Panc1 (cell line): Measurements from ENCODE around the gene PTPRK. TPM values are rescaled to one million over a fixed set of nuclear protein-coding genes. Genes with fewer than 3 reads are reported as not detected.

Source experiments
- ATAC-seq: fragments of 200-7000 bp; cut with Tn5 transposase; 2 replicates; pipeline ENCODE4 v1.9.1; 2020; ENCODE audit warnings: mild to moderate bottlenecking, moderate library complexity
- BruUV-seq: library from RNA; stranded (reverse); fragments of 400-500 nt; replicated peaks from 2 replicates; lab custom pipeline; 2021; lab: Mats Ljungman, UMichigan
- CTCF ChIA-PET: fragments of 300-600 bp; sonication (Branson Sonifier 250); formaldehyde crosslinking; loops from one replicate; lab custom pipeline; 2022; ENCODE audit warnings: antibody characterized with exemption; lab: Charles Lee
- POLR2A ChIA-PET: fragments of 300-600 bp; sonication (Branson Sonifier 250); formaldehyde crosslinking; loops from one replicate; lab custom pipeline; 2022; ENCODE audit warnings: antibody characterized with exemption; lab: Charles Lee
- DNase-seq: peaks from one replicate; pipeline ENCODE4 v3.0.0-alpha.2; 2010; ENCODE audit warnings: low read depth, low spot score
- H3K27ac ChIP-seq: 2 replicates; pipeline ENCODE4 v1.5.1; 2011; ENCODE audit warnings: mild to moderate bottlenecking, low read length, inconsistent platforms
- H3K27me3 ChIP-seq: fragments of 200-500 bp; sonication (Bioruptor generic); 2 replicates; pipeline ENCODE4 v1.6.0; 2014; ENCODE audit warnings: low read length, inconsistent platforms; ENCODE audit not compliant: control insufficient read depth, insufficient read depth
- H3K36me3 ChIP-seq: fragments of 200-500 bp; sonication (Bioruptor generic); 2 replicates; pipeline ENCODE4 v1.5.1; 2014; ENCODE audit warnings: inconsistent platforms, mild to moderate bottlenecking, low read length, moderate library complexity; ENCODE audit not compliant: control insufficient read depth, insufficient read depth
- H3K4me1 ChIP-seq: 2 replicates; pipeline ENCODE4 v1.5.1; 2011; ENCODE audit warnings: inconsistent platforms, mild to moderate bottlenecking, low read length, moderate library complexity; ENCODE audit not compliant: control insufficient read depth, insufficient read depth
- H3K4me3 ChIP-seq, 2 experiments: 2 replicates each; pipeline ENCODE4 v1.5.1; 2011 to 2012; ENCODE audit warnings: low read depth in 2 of 2, low read length in 2 of 2, mild to moderate bottlenecking in 2 of 2, inconsistent platforms in 1 of 2, moderate library complexity in 1 of 2
- H3K9me3 ChIP-seq: fragments of 200-500 bp; sonication (Bioruptor generic); 2 replicates; pipeline ENCODE4 v1.5.1; 2014; ENCODE audit warnings: low read depth, mild to moderate bottlenecking, inconsistent platforms, low read length, moderate library complexity; ENCODE audit not compliant: control insufficient read depth, insufficient read depth
- CTCF ChIP-seq: fragments of 450-650 bp; IDR thresholded peaks from 2 replicates; pipeline ENCODE4 v1.5.1; 2017; ENCODE audit warnings: mild to moderate bottlenecking
- POLR2AphosphoS5 ChIP-seq: IDR thresholded peaks from 2 replicates; pipeline ENCODE4 v1.6.1; 2012; ENCODE audit warnings: mild to moderate bottlenecking, low read depth, low read length, moderate library complexity
- REST ChIP-seq, 2 experiments: IDR thresholded peaks; 2 replicates each; pipeline ENCODE4 v1.6.1; 2011 to 2012; ENCODE audit warnings: low read depth in 2 of 2, control low read depth in 1 of 2, low read length in 1 of 2, mild to moderate bottlenecking in 1 of 2, moderate library complexity in 1 of 2; ENCODE audit not compliant: insufficient read depth in 1 of 2
- SIN3A ChIP-seq: IDR thresholded peaks from 2 replicates; pipeline ENCODE4 v1.6.1; 2012; ENCODE audit warnings: low read depth, mild to moderate bottlenecking, low read length, moderate library complexity, borderline replicate concordance; ENCODE audit not compliant: insufficient read depth
- TCF7L2 ChIP-seq: IDR thresholded peaks from 2 replicates; pipeline ENCODE4 v1.6.1; 2011; ENCODE audit warnings: mild to moderate bottlenecking, low read depth, low read length, inconsistent platforms
- in situ Hi-C: cut with HindIII; loops from 2 replicates; pipeline ENCODE4 v1.10.0; 2016; ENCODE audit warnings: low sequenced_read_pairs, low pct_unique_long_range_greater_than_20kb
- intact Hi-C: fragments of 100-400 bp; cut with micrococcal nuclease; formaldehyde crosslinking; loops from one replicate; pipeline ENCODE4 v1.10.0; 2022; ENCODE audit not compliant: unreplicated experiment
- total RNA-seq: library from RNA; stranded (reverse); gene quantifications from one replicate; pipeline ENCODE4 v1.2.1, GENCODE V29; 2021; ENCODE audit not compliant: unreplicated experiment

Gene PTPRK
- total RNA-seq, 1 experiment from 2014 or later = 61.8 TPM

- no TSS peak for BruUV-seq
- H3K36me3 ChIP-seq = peaks cover 4% of the 10 kb centered on the region; the same call in 1 of the 2 replicates
- POLR2A ChIA-PET = no interaction called here
These were observed 550.7 kb downstream of the PTPRK start for GRCh38 chr6:127969701-127970100.

GRCh38 chr6:127968394-127968793, 552.0 kb downstream of the PTPRK start:
- CTCF ChIA-PET = no interaction called here
- in situ Hi-C loops (no loop called here), intact Hi-C loops (no loop called here)
- POLR2A ChIA-PET = no interaction called here
- Histone ChIP-seq H3K9me3 (no peaks in the 10 kb centered on the region; the same call in 1 of the 2 replicates), H3K4me3 (no peak overlapping the region), H3K36me3 (peaks cover 4% of the 10 kb centered on the region; the same call in 1 of the 2 replicates), H3K27me3 (no peaks in the 10 kb centered on the region), H3K27ac (no peak overlapping the region), H3K4me1 (peaks cover 18% of the 10 kb centered on the region)
- DNase-seq = no peak
- no TSS peak for BruUV-seq
- TF ChIP-seq SIN3A = no peak
- TF ChIP-seq CTCF = no peak
- TF ChIP-seq POLR2AphosphoS5 = no peak
- TF ChIP-seq TCF7L2 = no peak
- no peak for TF ChIP-seq REST (IDR thresholded peaks at IDR 0.05; ENCODE audit: insufficient read depth in 1 of 2, low read depth in 2 of 2, low read length in 1 of 2)
- no peak for ATAC-seq

More at GRCh38 chr6:127969701-127970100, 550.7 kb downstream of the PTPRK start:
- no peak for DNase-seq
- in situ Hi-C loops = no loop called here
- TF ChIP-seq CTCF = no peak
- no peak for TF ChIP-seq POLR2AphosphoS5
- TF ChIP-seq TCF7L2 = no peak
- no peak for TF ChIP-seq SIN3A
- no peak for TF ChIP-seq REST (IDR thresholded peaks at IDR 0.05; ENCODE audit: insufficient read depth in 1 of 2, low read depth in 2 of 2, low read length in 1 of 2)
- intact Hi-C loops = no loop called here
- no peaks in the 10 kb centered on the region; the same call in 1 of the 2 replicates for H3K9me3 ChIP-seq
- H3K27me3 ChIP-seq = no peaks in the 10 kb centered on the region
- no peak overlapping the region for H3K4me3 ChIP-seq
- ATAC-seq = no peak
- no peak overlapping the region for H3K27ac ChIP-seq
- peaks cover 18% of the 10 kb centered on the region for H3K4me1 ChIP-seq
- CTCF ChIA-PET = no interaction called here
